Measurements from ENCODE around the gene CASZ1.

CASZ1 gene

DNA sequence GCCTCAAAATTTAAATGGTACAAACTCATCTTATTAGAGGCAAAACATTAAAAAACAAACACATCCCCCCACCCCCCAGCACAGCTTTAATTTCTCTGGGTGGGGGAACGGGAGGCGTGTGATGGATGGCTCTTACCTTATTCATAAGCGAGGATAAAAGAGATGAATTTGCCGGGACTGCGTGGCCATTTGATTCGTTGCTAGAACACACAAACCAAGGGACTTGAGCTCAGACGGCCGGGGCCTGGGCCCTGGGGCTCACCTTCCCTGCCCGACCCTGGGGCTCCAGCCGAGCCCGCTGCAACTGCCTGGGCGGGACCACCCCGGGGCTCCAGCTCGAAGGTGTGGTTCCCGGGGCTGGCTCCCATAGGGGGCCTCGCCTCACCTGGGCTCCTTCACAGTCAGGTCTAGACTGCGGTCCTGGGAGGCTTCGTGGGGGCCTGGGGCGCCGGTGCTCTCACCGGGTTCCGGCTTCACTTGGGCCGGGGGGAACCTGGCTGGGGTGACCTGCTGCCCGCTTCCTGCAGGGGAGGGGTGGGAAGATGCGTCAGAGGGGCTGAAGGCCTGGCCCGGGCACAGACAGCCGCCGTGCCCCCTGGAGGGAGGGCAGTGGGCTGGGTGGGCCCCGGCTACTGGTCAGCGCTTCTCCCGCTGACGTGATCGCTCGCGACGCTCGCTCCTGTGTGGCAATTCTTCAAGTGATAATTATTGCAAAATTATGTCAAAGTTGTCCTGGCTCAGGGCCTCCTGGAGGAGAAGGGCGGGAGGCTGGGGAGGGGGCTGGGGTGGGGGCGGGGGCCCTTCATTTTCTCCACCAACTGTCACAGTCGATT, 145.7 kb downstream of the CASZ1 start:
- no peak for DNase-seq

- DNase-seq = no peak
These were observed 146.8 kb downstream of the CASZ1 start for GRCh38 chr1:10649517-10650201.

DNA sequence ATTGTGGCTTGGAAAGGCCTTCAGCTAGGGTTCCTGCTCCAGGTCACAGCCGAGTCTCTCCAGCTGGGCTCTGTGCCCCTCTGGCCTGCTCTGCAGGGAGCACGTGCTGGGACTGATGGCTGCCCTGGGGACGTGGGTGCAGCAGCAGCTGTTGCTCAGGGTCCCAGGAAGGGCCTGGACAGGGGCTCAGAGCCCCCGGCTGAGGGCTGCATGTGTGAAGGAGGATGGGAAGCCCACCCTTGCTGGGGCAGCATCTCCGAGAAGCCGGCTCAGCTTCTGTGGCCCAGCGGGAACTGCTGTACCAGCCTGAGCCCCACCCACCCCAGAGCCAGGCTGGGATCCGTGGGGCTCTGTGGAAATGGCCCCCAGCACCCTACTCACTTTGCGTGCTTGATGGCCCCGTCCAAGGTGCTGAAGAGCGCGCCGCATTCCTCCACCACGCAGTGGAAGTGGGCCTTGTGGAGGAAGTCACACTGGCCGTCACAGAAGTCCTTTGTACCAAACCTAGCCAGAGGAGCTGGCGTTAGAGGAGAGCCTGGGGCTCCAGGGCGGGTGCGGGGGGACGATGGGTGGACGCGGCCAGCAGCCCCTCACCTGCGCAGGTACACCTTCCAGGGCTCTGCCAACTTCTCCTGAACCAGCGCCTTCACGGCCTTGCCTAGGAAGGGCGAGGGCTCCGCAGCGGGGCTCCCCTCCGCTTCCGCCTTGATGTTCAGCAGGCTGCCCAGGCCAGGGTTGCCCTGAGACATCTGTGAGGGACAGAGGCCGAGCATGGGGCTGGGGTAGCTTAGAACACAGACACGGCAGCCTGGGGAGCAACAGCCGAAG, 147.5 kb downstream of the CASZ1 start:
- DNase-seq = no peak

GRCh38 chr1:10647414-10648170, 148.9 kb downstream of the CASZ1 start:
- DNase-seq = no peak

- DNase-seq = no peak
These were observed 150.0 kb downstream of the CASZ1 start for GRCh38 chr1:10646347-10646861.

DNA sequence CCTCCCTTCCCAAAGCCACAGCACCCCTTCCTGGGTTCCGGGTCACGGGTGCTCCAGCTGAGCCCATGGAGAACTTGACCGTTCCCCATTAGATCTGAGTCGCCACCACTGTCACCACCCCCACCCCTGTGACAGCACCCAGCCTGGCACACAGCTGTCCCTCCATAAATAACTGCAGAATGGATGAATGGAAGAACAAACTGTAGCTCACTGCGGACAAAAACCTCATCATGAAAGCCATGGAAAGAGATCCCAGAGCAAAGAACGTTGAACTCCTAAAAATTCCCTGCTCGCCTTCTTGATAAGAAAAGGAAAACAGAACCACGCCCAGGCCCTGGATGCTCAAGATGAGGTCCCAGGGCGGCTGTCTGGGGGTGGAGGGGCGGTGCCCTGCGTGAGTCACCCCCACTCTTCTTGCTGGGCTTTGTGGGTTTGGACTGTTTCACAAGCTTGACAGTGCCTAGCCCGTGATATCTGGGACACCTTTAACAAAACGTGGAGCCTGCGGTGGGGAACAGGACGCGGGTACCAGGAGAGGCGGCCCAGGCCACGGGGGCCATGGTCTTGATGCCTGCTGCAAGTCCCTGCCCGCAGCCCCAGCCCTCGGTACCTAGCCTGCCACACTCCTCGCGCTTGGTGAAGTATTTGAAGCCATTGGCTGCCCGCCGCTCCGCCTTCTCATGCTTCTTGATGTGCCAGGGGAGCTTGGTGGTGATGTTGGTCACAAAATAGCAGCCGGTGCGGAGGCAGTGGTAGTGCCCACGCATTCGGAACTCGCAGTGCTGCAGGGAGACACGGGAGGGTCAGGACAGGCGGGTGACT, 151.9 kb downstream of the CASZ1 start:
- DNase-seq = no peak

- DNase-seq = no peak
These were observed 152.7 kb downstream of the CASZ1 start for GRCh38 chr1:10643607-10644306.

- no peak for DNase-seq
These were observed 153.9 kb downstream of the CASZ1 start for GRCh38 chr1:10642403-10643080.

DNA sequence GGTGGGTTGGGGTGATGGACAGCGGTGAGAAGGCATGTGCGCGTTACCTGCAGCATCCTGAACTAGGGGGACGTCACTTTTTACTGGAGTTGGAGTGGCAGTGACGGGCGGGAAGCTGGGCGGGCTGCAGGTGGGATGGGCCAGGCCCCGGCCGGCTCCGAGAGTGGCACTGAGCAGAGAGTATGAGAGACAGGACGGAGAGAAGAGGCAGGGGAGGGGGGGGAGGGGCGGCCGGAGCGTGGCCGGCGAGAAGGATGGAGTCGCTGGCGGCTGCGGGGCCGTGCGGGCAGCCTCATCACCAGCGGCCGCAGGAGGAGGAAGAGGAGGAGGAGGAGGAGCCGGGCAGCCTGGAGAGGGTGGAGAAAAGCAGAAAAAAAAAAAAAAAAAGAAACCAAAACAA, 154.5 kb downstream of the CASZ1 start:
- DNase-seq = no peak

DNA sequence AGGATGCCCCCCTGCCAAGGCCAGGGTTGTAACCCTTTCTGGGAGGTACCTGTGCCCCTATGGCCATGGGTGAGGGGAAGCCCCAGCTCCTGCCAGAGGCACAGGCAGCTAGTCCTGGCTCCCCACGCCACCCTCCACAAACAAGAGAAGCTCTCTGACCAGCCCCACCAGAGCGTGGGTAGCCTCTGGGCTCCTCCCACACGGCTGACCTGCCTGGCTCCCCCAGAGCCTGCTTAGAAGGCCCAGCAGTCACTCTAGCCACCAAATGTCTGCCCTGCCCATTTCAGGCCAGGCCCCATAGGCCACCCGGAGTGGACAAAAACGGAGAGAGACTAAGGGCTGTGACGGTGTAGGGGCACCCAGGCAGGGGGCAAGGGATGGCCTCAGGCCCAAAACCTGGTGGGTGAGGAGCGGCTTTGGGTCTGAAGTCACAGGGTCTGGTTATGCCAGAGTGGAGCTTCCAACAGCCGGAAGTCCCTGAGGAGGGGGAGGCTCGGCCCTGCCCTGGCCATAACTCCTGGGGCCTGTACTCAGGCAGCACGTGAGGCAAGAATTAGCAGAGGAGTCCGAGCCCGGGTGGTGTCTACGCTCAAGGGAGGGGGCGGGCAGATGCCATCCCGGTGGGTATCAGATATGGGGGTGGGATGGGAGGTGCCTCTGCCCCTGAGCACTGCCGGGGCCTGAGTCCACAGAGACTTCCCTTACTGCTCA, 155.4 kb downstream of the CASZ1 start:
- DNase-seq = no peak

GRCh38 chr1:10639775-10640578, 156.5 kb downstream of the CASZ1 start:
- DNase-seq = no peak

- DNase-seq = no peak
These were observed 157.3 kb downstream of the CASZ1 start for GRCh38 chr1:10639011-10639774.

GRCh38 chr1:10638559-10639005, 157.9 kb downstream of the CASZ1 start:
- no peak for DNase-seq

DNA sequence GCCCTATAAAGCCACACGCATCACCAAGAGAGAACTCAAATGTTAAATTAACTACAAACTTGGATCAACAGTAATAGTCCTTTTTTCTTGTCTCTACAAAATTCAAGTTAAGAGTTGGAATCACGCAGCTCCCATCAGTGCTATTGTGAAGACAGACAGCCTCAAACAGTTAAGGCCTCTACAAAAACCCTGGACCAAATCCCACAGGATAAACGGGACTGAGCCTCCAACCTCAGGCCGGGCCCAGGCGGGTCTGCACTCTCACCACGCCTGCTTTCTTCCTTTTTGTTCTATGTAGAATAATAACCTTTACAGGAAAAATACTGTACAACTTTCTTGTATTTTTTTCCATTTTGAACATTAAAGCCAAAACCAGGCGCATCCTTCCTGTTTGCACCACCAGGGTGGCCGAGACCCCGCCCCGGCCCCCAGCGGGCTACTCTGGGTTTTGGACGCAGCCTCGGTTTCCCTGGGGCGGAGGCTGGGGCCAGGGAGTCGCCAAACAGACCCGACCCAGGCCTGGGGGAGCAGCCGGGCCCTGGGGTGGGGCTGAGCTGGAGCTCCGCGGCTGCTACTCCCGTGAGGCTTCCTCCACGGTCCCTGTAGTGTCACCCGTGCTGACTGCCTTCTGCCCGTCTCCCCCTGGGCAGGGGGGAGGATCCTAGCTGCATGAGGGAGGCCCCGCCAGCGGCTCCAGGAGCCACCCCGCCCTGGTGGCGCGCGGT, 158.4 kb downstream of the CASZ1 start:
- DNase-seq = no peak

- DNase-seq = no peak
These were observed 159.0 kb downstream of the CASZ1 start for GRCh38 chr1:10637400-10637799.

GRCh38 chr1:10635992-10636391, 160.5 kb downstream of the CASZ1 start:
- no peak for DNase-seq
